Measurements from ENCODE around the gene CUL5.

The CUL5 gene

DNA sequence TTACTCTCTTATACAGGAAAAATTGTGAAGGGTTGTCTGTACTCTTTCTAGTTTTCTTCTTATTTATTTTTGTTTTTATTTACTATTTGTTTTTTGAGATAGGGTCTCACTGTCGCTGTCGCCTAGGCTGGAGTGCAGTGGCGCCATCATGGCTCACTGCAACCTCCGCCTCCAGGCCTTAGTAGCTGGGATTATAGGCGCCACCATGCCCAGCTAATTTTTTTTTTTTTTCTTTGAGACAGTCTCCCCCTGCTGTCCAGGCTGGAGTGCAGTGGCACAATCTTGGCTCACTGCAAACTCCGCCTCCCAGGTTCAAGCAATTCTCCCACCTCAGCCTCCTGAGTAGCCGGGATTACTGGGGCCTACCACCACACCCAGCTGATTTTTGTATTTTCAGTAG is 18.4 kb downstream of the CUL5 start:
- TF ChIP-seq CTCF (IDR thresholded peaks at IDR 0.05) = 0 out of 2 replicates have a peak, but pooled peaks have one; percentile 13

DNA sequence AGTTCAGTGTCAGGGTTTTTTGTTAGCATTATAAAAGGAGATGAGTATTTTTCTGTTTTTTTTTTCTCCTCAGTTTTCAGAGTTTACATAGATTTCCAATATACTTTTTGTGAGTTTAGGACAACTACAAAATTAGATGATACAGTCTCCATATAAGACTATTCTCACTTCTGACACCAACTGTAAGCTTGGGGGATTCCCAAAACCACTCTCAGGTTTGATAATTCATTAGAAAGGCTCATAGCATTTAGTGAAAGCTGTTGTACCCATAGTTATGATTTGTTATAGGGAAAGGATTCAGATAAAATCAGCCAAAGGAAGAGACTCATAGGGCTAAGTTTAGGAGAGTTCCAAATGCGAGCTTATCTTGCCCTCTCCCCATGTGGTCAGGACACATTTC is 24.1 kb downstream of the CUL5 start:
- no peak for TF ChIP-seq CTCF (IDR thresholded peaks at IDR 0.05)

- no peak for TF ChIP-seq CTCF (IDR thresholded peaks at IDR 0.05)
Measured at GRCh38 chr11:108034034-108034433, 25.3 kb downstream of the CUL5 start.

- TF ChIP-seq CTCF (IDR thresholded peaks at IDR 0.05) = no peak
Measured at GRCh38 chr11:108034952-108035351, 26.3 kb downstream of the CUL5 start.

DNA sequence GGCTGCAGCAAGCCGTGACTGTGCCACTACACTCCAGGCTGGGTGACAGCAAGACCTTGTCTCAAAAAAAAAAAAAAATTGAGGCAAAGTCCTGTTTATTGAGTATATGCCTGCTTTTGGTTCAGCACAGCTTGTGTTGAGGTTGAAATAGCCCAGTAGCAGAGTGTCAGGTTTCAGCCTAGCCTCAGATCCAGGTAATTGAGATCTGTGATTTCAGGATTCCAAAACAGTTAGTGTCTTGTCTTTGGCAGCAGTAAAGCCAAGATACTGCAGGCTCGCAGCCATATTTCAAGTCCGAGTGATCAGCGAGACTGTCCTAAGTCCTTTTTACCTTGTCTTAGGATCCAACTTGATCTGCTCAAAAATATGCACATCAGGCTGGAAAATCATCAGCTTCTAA is 27.0 kb downstream of the CUL5 start:
- no peak for TF ChIP-seq CTCF (IDR thresholded peaks at IDR 0.05)

DNA sequence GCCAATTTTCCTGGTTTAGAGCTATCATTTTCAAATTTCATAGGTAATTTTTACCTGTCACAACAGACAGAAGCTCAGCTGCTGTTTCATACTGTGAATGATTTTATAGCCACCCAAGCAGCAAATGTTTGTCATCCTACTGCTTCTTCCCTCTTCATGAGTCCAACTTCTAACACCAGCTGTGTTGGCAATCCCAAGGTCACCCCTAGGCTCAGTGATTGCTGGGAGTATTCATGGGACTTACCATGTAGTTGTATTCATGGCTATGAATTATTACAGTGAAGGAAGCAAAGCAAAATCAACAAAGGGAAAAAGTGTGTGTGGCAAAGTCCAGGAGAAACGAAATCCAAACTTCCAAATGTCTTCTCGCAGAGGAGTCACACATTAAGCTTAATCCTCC is 28.5 kb downstream of the CUL5 start:
- TF ChIP-seq CTCF (IDR thresholded peaks at IDR 0.05) = no peak

DNA sequence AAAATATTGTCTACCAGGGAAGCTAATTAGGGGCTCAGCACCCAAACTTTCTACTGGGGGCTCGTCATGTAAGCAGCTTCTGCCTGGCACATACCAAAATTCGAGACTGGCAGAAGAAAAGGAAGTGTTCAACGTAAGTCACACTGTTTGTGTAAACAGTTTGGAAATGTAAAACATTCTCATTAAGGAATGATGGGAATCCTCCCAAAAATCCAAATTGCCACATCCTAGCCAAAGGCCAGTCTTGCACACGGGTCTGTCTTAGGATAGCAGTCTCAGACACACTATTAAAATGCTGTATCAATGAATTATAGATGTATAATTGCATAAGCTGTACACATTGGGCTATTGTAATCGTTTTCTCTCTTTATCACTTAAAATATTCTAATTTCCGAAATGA is 28.9 kb downstream of the CUL5 start:
- no peak for TF ChIP-seq CTCF (IDR thresholded peaks at IDR 0.05)

DNA sequence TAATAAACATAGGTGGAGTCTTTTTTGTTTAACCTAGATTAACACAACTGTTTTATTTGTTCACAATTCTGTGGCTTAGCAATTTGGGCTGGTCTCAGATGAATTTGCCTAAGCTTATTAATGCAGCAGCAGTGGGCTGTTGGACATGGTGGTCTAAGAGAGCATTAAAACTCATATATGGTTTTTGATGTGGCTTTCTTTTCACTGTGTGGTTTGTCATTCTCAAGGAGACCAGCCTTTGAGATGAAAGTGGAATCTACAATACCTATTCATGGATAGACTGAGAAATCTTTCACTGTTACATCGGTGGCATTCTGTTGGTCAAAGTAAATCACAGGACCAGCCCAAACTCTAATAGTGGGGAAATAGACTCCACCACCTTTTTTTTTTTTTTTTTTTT is 39.6 kb downstream of the CUL5 start:
- TF ChIP-seq CTCF (IDR thresholded peaks at IDR 0.05) = no peak

Data from LNCAP (cell line).